GM23248 (cell line): ENCODE data around the gene MCTS1.

Source experiments
- EZH2 ChIP-seq: fragments of 200-600 bp; sonication (generic); IDR thresholded peaks from 2 replicates; pipeline ENCODE4 v1.6.1; 2018; ENCODE audit warnings: antibody characterized with exemption, mild to moderate bottlenecking; ENCODE audit not compliant: insufficient read depth, poor library complexity, severe bottlenecking
- EZH2phosphoT487 ChIP-seq: fragments of 200-600 bp; sonication (generic); IDR thresholded peaks from 2 replicates; pipeline ENCODE4 v1.6.1; 2018; ENCODE audit warnings: antibody characterized with exemption, moderate library complexity, mild to moderate bottlenecking, low read depth; ENCODE audit not compliant: insufficient read depth

DNA sequence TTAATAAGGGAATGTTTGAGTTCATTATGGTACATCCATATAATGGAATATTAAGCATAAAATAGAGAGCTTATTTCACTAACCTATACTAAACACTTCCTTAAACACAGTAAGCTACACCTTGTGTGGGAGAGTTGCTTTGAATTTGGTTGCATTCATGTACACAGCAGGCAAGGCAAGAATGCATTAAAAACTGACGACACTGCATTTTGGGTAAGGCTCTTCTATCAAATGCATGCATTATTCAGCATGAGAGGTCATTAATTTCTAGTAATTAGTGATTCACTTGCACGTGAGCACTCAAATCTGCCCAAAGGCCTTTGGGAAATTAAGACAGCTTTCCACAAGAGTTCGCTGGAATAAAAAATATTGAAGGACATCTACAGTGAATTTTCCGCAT is 34.7 kb downstream of the MCTS1 start:
- TF ChIP-seq EZH2phosphoT487, result no peak
- TF ChIP-seq EZH2, result no peak
